Endothelial cell of umbilical vein (primary cell): ENCODE measurements around the gene PCDHGC3. TPM values are rescaled to one million over a fixed set of nuclear protein-coding genes. Genes with fewer than 3 reads are reported as not detected.
A peak's percentile ranks its signal among the peaks of the same experiment; 100 is the strongest.

Experiments
- BruUV-seq: library from RNA; stranded (reverse); fragments of 400-500 nt; replicated peaks from 2 replicates; lab custom pipeline; 2021; lab: Mats Ljungman, UMichigan
- CTCF ChIA-PET: fragments of 300-600, 350-600 bp; sonication (Branson Sonifier 250); formaldehyde crosslinking; loops from one replicate; lab custom pipeline; 2021; ENCODE audit warnings: antibody characterized with exemption, inconsistent platforms; lab: Charles Lee
- POLR2A ChIA-PET: fragments of 300-600, 350-600 bp; sonication (Branson Sonifier 250); formaldehyde crosslinking; loops from one replicate; lab custom pipeline; 2021; ENCODE audit warnings: antibody characterized with exemption, inconsistent platforms; lab: Charles Lee
- DNase-seq: peaks from one replicate; pipeline ENCODE4 v3.0.0-alpha.2; 2011; ENCODE audit warnings: low read depth, low spot score
- FAIRE-seq: peaks from 2 replicates; lab custom pipeline; 2011; peaks lifted over from hg19 to GRCh38; lab: Jason Lieb, UNC
- H2AFZ ChIP-seq: 2 replicates; pipeline ENCODE4 v1.6.0; 2012; ENCODE audit warnings: low read depth, low read length, control low read depth, inconsistent platforms
- H3K27ac ChIP-seq: 2 replicates; pipeline ENCODE4 v1.5.1; 2011; ENCODE audit warnings: low read depth, mild to moderate bottlenecking, control low read depth, low read length, moderate library complexity; ENCODE audit not compliant: insufficient read depth
- H3K27me3 ChIP-seq, 2 experiments: 2 replicates each; pipeline versions ENCODE4 v1.6.0 to v1.6.1; 2011; ENCODE audit warnings: low read length in 2 of 2, mixed read lengths in 1 of 2; ENCODE audit not compliant: control insufficient read depth in 2 of 2, insufficient read depth in 2 of 2
- H3K36me3 ChIP-seq, 2 experiments: 2 replicates in 1 of 2; 3 replicates in 1 of 2; pipeline ENCODE4 v1.5.1; 2011; ENCODE audit warnings: low read length in 2 of 2, mild to moderate bottlenecking in 1 of 2, moderate library complexity in 1 of 2; ENCODE audit not compliant: control insufficient read depth in 2 of 2, insufficient read depth in 2 of 2; ENCODE audit errors: extremely low read depth in 1 of 2
- H3K4me1 ChIP-seq: 3 replicates; pipeline ENCODE4 v1.5.1; 2011; ENCODE audit warnings: mild to moderate bottlenecking, low read length; ENCODE audit not compliant: control insufficient read depth, insufficient read depth; ENCODE audit errors: extremely low read depth
- H3K4me2 ChIP-seq: 2 replicates; pipeline ENCODE4 v1.6.1; 2011; ENCODE audit warnings: low read length, control low read depth, mixed read lengths; ENCODE audit not compliant: insufficient read depth
- H3K4me3 ChIP-seq, 3 experiments: fragments of 200-600 bp in 1 of 3; sonication (generic), shearing (Covaris generic) in 1 of 3; replicated peaks in 1 of 3; 2 replicates each; pipeline ENCODE4 v1.5.1; 2011 to 2016; ENCODE audit warnings: control low read depth in 3 of 3, low read length in 3 of 3, mild to moderate bottlenecking in 2 of 3, inconsistent platforms in 1 of 3, low read depth in 1 of 3, moderate library complexity in 1 of 3; ENCODE audit not compliant: insufficient read depth in 1 of 3
- H3K79me2 ChIP-seq: 2 replicates; pipeline ENCODE4 v1.6.0; 2012; ENCODE audit warnings: low read length, inconsistent platforms; ENCODE audit not compliant: control insufficient read depth, insufficient read depth
- H3K9ac ChIP-seq: replicated peaks from 2 replicates; pipeline ENCODE3; 2011; ENCODE audit warnings: low read length, control low read depth; ENCODE audit not compliant: insufficient read depth; ENCODE audit errors: extremely low read depth
- H3K9me1 ChIP-seq: replicated peaks from 3 replicates; pipeline ENCODE4 v1.6.0; 2011; ENCODE audit warnings: mild to moderate bottlenecking, low read length; ENCODE audit not compliant: control insufficient read depth, insufficient read depth; ENCODE audit errors: extremely low read depth
- H3K9me3 ChIP-seq: replicated peaks from 2 replicates; pipeline ENCODE4 v1.5.1; 2012; ENCODE audit warnings: low read length, inconsistent platforms; ENCODE audit not compliant: control insufficient read depth, insufficient read depth
- H4K20me1 ChIP-seq: replicated peaks from 2 replicates; pipeline ENCODE3; 2011; ENCODE audit warnings: mild to moderate bottlenecking, low read length; ENCODE audit not compliant: control insufficient read depth, insufficient read depth; ENCODE audit errors: extremely low read depth
- CTCF ChIP-seq, 2 donors: IDR thresholded peaks; 1 replicate in 1 of 2; 2 replicates in 1 of 2; pipeline ENCODE4 v1.5.1; 2011; ENCODE audit warnings: low read length in 2 of 2, mild to moderate bottlenecking in 2 of 2, moderate library complexity in 2 of 2, control low read depth in 1 of 2, inconsistent platforms in 1 of 2, low read depth in 1 of 2; ENCODE audit not compliant: insufficient read depth in 1 of 2; ENCODE audit errors: extremely low read depth in 1 of 2
- GATA2 ChIP-seq: IDR thresholded peaks from 2 replicates; pipeline ENCODE4 v1.7.0; 2011; ENCODE audit warnings: low read depth, mild to moderate bottlenecking, moderate library complexity, mixed read lengths, low read length; ENCODE audit not compliant: insufficient read length, insufficient read depth
- dilution Hi-C: fragments of 300-500 bp; cut with MboI; formaldehyde crosslinking; loops from one replicate; pipeline ENCODE4 v1.15.0; 2019; ENCODE audit warnings: low sequenced_read_pairs; ENCODE audit not compliant: extremely low pct_ligation_motif_present
- intact Hi-C: fragments of 100-400 bp; cut with micrococcal nuclease; formaldehyde crosslinking; loops from one replicate; pipeline ENCODE4 v1.10.0; 2022
- polyA plus RNA-seq, 4 experiments: library from polyadenylated mRNA; depleted of rRNA in 3 of 4; stranded (reverse) in 3 of 4; unstranded in 1 of 4; fragments of >200 nt; gene quantifications; 2 replicates each; pipeline versions ENCODE4 v1.2.1 to v1.2.3, GENCODE V29; 2011 to 2012; ENCODE audit warnings: missing spikeins in 1 of 4
- total RNA-seq: library from RNA; stranded (reverse); gene quantifications from 2 replicates; pipeline ENCODE4 v1.2.3, GENCODE V29; 2021

PCDHGC3 gene
- total and polyA plus RNA-seq, 2 donors (not counting 3 experiments of a cell fraction or from before 2014, with no cell fraction given), result 9.2 to 36.1 TPM

- BruUV-seq, result TSS peak; percentile 53
- peak overlapping the region; percentile 32 to 70 (median 50) for H3K4me3 ChIP-seq
- FAIRE-seq, result peak; percentile 58
Measured at GRCh38 chr5:141476132-141476911, 556 bp downstream of the PCDHGC3 start.

More at GRCh38 chr5:141476132-141476911, 556 bp downstream of the PCDHGC3 start:
- ChIA-PET CTCF (interaction anchor here (0.8 to 3.4 kb wide), 21 partner anchors 9 to 116 kb away, joined by 3 to 66 read pairs (median 7); partner anchors contain the start of genes PCDHGA11, PCDHGA12, PCDHGB5 and PCDHGB6), POLR2A (interaction anchor here (0.9 to 1.5 kb wide), 3 partner anchors 37 to 82 kb away, joined by 3 to 5 read pairs (median 3); no protein-coding TSS in a partner anchor)
- Histone ChIP-seq H3K9me1 (no peaks in the 10 kb centered on the region), H3K79me2 (no peaks in the 10 kb centered on the region), H2AFZ (peak overlapping the region; percentile 77), H3K4me1 (peaks cover 7% of the 10 kb centered on the region), H3K4me2 (peak overlapping the region; percentile 82), H4K20me1 (no peaks in the 10 kb centered on the region), H3K27ac (no peak overlapping the region), H3K9me3 (no peaks in the 10 kb centered on the region), H3K9ac (peak overlapping the region; percentile 20), H3K27me3 (peaks cover 0 to 5% of the 10 kb centered on the region in 2 experiments), H3K36me3 (no peaks in the 10 kb centered on the region)
- TF ChIP-seq GATA2, result peak; percentile 13
- no peak for TF ChIP-seq CTCF (IDR thresholded peaks at IDR 0.05; ENCODE audit: extremely low read depth in 1 of 2, insufficient read depth in 1 of 2, low read depth in 1 of 2, low read length in 2 of 2)
- intact Hi-C loops, result loop anchor here (1.0 to 2.0 kb wide), 3 partner anchors 9 to 56 kb away; partner anchors contain the start of genes PCDHGA11 and PCDHGC4
- DNase-seq, result peak; percentile 75
- dilution Hi-C loops, result no loop called here
